Endothelial cell of umbilical vein (primary cell): ENCODE results near the gene GTF3C1. TPM values are rescaled to one million over a fixed set of nuclear protein-coding genes. Genes with fewer than 3 reads are reported as not detected.

Experiments
- BruUV-seq: library from RNA; stranded (reverse); fragments of 400-500 nt; replicated peaks from 2 replicates; lab custom pipeline; 2021; lab: Mats Ljungman, UMichigan
- CTCF ChIA-PET: fragments of 300-600, 350-600 bp; sonication (Branson Sonifier 250); formaldehyde crosslinking; loops from one replicate; lab custom pipeline; 2021; ENCODE audit warnings: antibody characterized with exemption, inconsistent platforms; lab: Charles Lee
- POLR2A ChIA-PET: fragments of 300-600, 350-600 bp; sonication (Branson Sonifier 250); formaldehyde crosslinking; loops from one replicate; lab custom pipeline; 2021; ENCODE audit warnings: antibody characterized with exemption, inconsistent platforms; lab: Charles Lee
- DNase-seq: peaks from one replicate; pipeline ENCODE4 v3.0.0-alpha.2; 2011; ENCODE audit warnings: low read depth, low spot score
- FAIRE-seq: peaks from 2 replicates; lab custom pipeline; 2011; peaks lifted over from hg19 to GRCh38; lab: Jason Lieb, UNC
- H2AFZ ChIP-seq: 2 replicates; pipeline ENCODE4 v1.6.0; 2012; ENCODE audit warnings: low read depth, low read length, control low read depth, inconsistent platforms
- H3K27ac ChIP-seq: 2 replicates; pipeline ENCODE4 v1.5.1; 2011; ENCODE audit warnings: low read depth, mild to moderate bottlenecking, control low read depth, low read length, moderate library complexity; ENCODE audit not compliant: insufficient read depth
- H3K27me3 ChIP-seq, 2 experiments: 2 replicates each; pipeline versions ENCODE4 v1.6.0 to v1.6.1; 2011; ENCODE audit warnings: low read length in 2 of 2, mixed read lengths in 1 of 2; ENCODE audit not compliant: control insufficient read depth in 2 of 2, insufficient read depth in 2 of 2
- H3K36me3 ChIP-seq, 2 experiments: 2 replicates in 1 of 2; 3 replicates in 1 of 2; pipeline ENCODE4 v1.5.1; 2011; ENCODE audit warnings: low read length in 2 of 2, mild to moderate bottlenecking in 1 of 2, moderate library complexity in 1 of 2; ENCODE audit not compliant: control insufficient read depth in 2 of 2, insufficient read depth in 2 of 2; ENCODE audit errors: extremely low read depth in 1 of 2
- H3K4me1 ChIP-seq: 3 replicates; pipeline ENCODE4 v1.5.1; 2011; ENCODE audit warnings: mild to moderate bottlenecking, low read length; ENCODE audit not compliant: control insufficient read depth, insufficient read depth; ENCODE audit errors: extremely low read depth
- H3K4me2 ChIP-seq: 2 replicates; pipeline ENCODE4 v1.6.1; 2011; ENCODE audit warnings: low read length, control low read depth, mixed read lengths; ENCODE audit not compliant: insufficient read depth
- H3K4me3 ChIP-seq, 3 experiments: fragments of 200-600 bp in 1 of 3; sonication (generic), shearing (Covaris generic) in 1 of 3; replicated peaks in 1 of 3; 2 replicates each; pipeline ENCODE4 v1.5.1; 2011 to 2016; ENCODE audit warnings: control low read depth in 3 of 3, low read length in 3 of 3, mild to moderate bottlenecking in 2 of 3, inconsistent platforms in 1 of 3, low read depth in 1 of 3, moderate library complexity in 1 of 3; ENCODE audit not compliant: insufficient read depth in 1 of 3
- H3K79me2 ChIP-seq: 2 replicates; pipeline ENCODE4 v1.6.0; 2012; ENCODE audit warnings: low read length, inconsistent platforms; ENCODE audit not compliant: control insufficient read depth, insufficient read depth
- H3K9ac ChIP-seq: replicated peaks from 2 replicates; pipeline ENCODE3; 2011; ENCODE audit warnings: low read length, control low read depth; ENCODE audit not compliant: insufficient read depth; ENCODE audit errors: extremely low read depth
- H3K9me1 ChIP-seq: replicated peaks from 3 replicates; pipeline ENCODE4 v1.6.0; 2011; ENCODE audit warnings: mild to moderate bottlenecking, low read length; ENCODE audit not compliant: control insufficient read depth, insufficient read depth; ENCODE audit errors: extremely low read depth
- H3K9me3 ChIP-seq: replicated peaks from 2 replicates; pipeline ENCODE4 v1.5.1; 2012; ENCODE audit warnings: low read length, inconsistent platforms; ENCODE audit not compliant: control insufficient read depth, insufficient read depth
- H4K20me1 ChIP-seq: replicated peaks from 2 replicates; pipeline ENCODE3; 2011; ENCODE audit warnings: mild to moderate bottlenecking, low read length; ENCODE audit not compliant: control insufficient read depth, insufficient read depth; ENCODE audit errors: extremely low read depth
- EZH2 ChIP-seq: IDR thresholded peaks from 2 replicates; pipeline ENCODE4 v1.6.1; 2012; ENCODE audit warnings: borderline replicate concordance, low read depth, mild to moderate bottlenecking, moderate library complexity, low read length, inconsistent platforms; ENCODE audit not compliant: severe bottlenecking
- FOS ChIP-seq: IDR thresholded peaks from 2 replicates; pipeline ENCODE4 v1.6.1; 2011; ENCODE audit warnings: mild to moderate bottlenecking, low read length, moderate library complexity, borderline replicate concordance; ENCODE audit not compliant: insufficient read depth
- GATA2 ChIP-seq: IDR thresholded peaks from 2 replicates; pipeline ENCODE4 v1.7.0; 2011; ENCODE audit warnings: low read depth, mild to moderate bottlenecking, moderate library complexity, mixed read lengths, low read length; ENCODE audit not compliant: insufficient read length, insufficient read depth
- JUN ChIP-seq: IDR thresholded peaks from 2 replicates; pipeline ENCODE4 v1.6.1; 2011; ENCODE audit warnings: borderline replicate concordance, low read depth; ENCODE audit not compliant: insufficient read length, insufficient read depth
- POLR2A ChIP-seq: IDR thresholded peaks from 2 replicates; pipeline ENCODE4 v1.6.1; 2012; ENCODE audit warnings: low read depth, mild to moderate bottlenecking, control low read depth, low read length
- POLR2AphosphoS5 ChIP-seq: IDR thresholded peaks from 2 replicates; pipeline ENCODE4 v1.6.1; 2012; ENCODE audit warnings: low read depth, mild to moderate bottlenecking, control low read depth, low read length, moderate library complexity; ENCODE audit not compliant: insufficient read depth
- dilution Hi-C: fragments of 300-500 bp; cut with MboI; formaldehyde crosslinking; loops from one replicate; pipeline ENCODE4 v1.15.0; 2019; ENCODE audit warnings: low sequenced_read_pairs; ENCODE audit not compliant: extremely low pct_ligation_motif_present
- intact Hi-C: fragments of 100-400 bp; cut with micrococcal nuclease; formaldehyde crosslinking; loops from one replicate; pipeline ENCODE4 v1.10.0; 2022
- polyA plus RNA-seq, 4 experiments: library from polyadenylated mRNA; depleted of rRNA in 3 of 4; stranded (reverse) in 3 of 4; unstranded in 1 of 4; fragments of >200 nt; gene quantifications; 2 replicates each; pipeline versions ENCODE4 v1.2.1 to v1.2.3, GENCODE V29; 2011 to 2012; ENCODE audit warnings: missing spikeins in 1 of 4
- total RNA-seq: library from RNA; stranded (reverse); gene quantifications from 2 replicates; pipeline ENCODE4 v1.2.3, GENCODE V29; 2021
- TF ChIP-seq, protein P1 (sequence below), 2 donors: IDR thresholded peaks; 1 replicate in 1 of 2; 2 replicates in 1 of 2; pipeline ENCODE4 v1.5.1; 2011; ENCODE audit warnings: low read length in 2 of 2, mild to moderate bottlenecking in 2 of 2, moderate library complexity in 2 of 2, control low read depth in 1 of 2, inconsistent platforms in 1 of 2, low read depth in 1 of 2; ENCODE audit not compliant: insufficient read depth in 1 of 2; ENCODE audit errors: extremely low read depth in 1 of 2
- TF ChIP-seq, protein P2 (sequence below): IDR thresholded peaks from 2 replicates; pipeline ENCODE4 v1.6.1; 2011; ENCODE audit not compliant: insufficient read depth, insufficient read length

The GTF3C1 gene
- total and polyA plus RNA-seq, 2 donors (not counting 3 experiments of a cell fraction or from before 2014, with no cell fraction given): 58.1 to 86.1 TPM

DNA sequence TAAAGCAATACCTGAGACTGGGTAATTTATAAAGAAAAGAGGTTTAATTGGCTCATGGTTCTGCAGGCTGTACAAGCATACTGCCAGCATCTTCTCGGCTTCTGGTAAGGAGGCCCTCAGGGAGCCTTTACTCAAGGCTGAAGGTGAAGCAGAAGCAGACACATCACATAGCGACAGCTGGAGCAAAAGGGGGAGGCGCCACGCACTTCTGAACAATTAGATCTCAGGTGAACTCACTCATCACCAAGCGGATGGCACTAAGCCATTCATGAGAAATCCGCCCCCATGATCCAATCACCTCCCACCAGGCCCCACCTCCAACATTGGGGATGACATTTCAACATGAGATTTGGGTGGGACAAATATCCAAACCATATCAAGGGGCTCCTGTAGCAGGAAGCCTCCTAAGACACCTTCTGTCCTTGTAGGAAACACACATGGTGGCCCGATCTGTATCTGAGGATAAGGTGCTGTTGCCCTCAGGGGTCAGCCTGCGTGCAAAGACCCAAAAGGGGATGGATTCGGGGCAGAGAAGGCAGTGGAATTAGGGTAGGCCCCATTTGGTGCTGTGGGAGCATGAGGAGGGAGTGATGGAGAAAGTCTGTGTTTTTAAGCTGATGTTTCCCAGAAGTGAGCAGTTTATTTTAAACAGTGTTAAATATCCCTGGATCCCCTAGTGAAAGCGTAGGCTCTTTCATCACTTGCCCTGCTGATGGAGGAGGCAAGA is 124.8 kb downstream of the GTF3C1 start:
- no peaks in the 10 kb centered on the region for H4K20me1 ChIP-seq
- no peaks in the 10 kb centered on the region for H3K79me2 ChIP-seq
- H3K27ac ChIP-seq: no peak overlapping the region
- H3K9me1 ChIP-seq: no peaks in the 10 kb centered on the region
- no peaks in the 10 kb centered on the region for H3K36me3 ChIP-seq
- POLR2A ChIA-PET: no interaction called here
- no peak for FAIRE-seq
- CTCF ChIA-PET: no interaction called here
- BruUV-seq: no TSS peak
- DNase-seq: no peak
- no peak overlapping the region for H2AFZ ChIP-seq
- no peaks in the 10 kb centered on the region for H3K4me1 ChIP-seq
- H3K4me3 ChIP-seq: no peak overlapping the region
- TF ChIP-seq, protein P1, sequence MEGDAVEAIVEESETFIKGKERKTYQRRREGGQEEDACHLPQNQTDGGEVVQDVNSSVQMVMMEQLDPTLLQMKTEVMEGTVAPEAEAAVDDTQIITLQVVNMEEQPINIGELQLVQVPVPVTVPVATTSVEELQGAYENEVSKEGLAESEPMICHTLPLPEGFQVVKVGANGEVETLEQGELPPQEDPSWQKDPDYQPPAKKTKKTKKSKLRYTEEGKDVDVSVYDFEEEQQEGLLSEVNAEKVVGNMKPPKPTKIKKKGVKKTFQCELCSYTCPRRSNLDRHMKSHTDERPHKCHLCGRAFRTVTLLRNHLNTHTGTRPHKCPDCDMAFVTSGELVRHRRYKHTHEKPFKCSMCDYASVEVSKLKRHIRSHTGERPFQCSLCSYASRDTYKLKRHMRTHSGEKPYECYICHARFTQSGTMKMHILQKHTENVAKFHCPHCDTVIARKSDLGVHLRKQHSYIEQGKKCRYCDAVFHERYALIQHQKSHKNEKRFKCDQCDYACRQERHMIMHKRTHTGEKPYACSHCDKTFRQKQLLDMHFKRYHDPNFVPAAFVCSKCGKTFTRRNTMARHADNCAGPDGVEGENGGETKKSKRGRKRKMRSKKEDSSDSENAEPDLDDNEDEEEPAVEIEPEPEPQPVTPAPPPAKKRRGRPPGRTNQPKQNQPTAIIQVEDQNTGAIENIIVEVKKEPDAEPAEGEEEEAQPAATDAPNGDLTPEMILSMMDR (IDR thresholded peaks at IDR 0.05; ENCODE audit: extremely low read depth in 1 of 2, insufficient read depth in 1 of 2, low read depth in 1 of 2, low read length in 2 of 2): no peak
- TF ChIP-seq GATA2 (no peak), JUN (no peak), POLR2AphosphoS5 (no peak), POLR2A (no peak), FOS (no peak), EZH2 (no peak)
- TF ChIP-seq, protein P2, sequence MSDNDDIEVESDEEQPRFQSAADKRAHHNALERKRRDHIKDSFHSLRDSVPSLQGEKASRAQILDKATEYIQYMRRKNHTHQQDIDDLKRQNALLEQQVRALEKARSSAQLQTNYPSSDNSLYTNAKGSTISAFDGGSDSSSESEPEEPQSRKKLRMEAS: no peak
- dilution Hi-C loops: no loop called here
- no peaks in the 10 kb centered on the region for H3K9me3 ChIP-seq
- no peak overlapping the region for H3K4me2 ChIP-seq
- intact Hi-C loops: no loop called here
- no peaks in the 10 kb centered on the region for H3K27me3 ChIP-seq
- no peak overlapping the region for H3K9ac ChIP-seq
